Mucosa of descending colon (tissue), 3 donors: ENCODE data around the gene ASTL. TPM values are rescaled to one million over a fixed set of nuclear protein-coding genes. Genes with fewer than 3 reads are reported as not detected.
A peak's percentile ranks its signal among the peaks of the same experiment; 100 is the strongest.

Experiments
- ATAC-seq: fragments of 200-7000 bp; cut with Tn5 transposase; one replicate; pipeline ENCODE4 v1.9.1; 2020; ENCODE audit warnings: mild to moderate bottlenecking, moderate library complexity
- DNase-seq, 3 donors: peaks; one replicate each; pipeline ENCODE4 v3.0.0-alpha.2; 2020
- H3K36me3 ChIP-seq: fragments of 200-600 bp; one replicate; pipeline ENCODE4 v1.8.0; 2021; ENCODE audit warnings: low read depth, mild to moderate bottlenecking
- H3K4me1 ChIP-seq: fragments of 200-600 bp; one replicate; pipeline ENCODE4 v1.8.0; 2021; ENCODE audit warnings: low read depth, mild to moderate bottlenecking
- H3K4me3 ChIP-seq: fragments of 200-600 bp; one replicate; pipeline ENCODE4 v1.8.0; 2021; ENCODE audit warnings: mild to moderate bottlenecking
- H3K9me3 ChIP-seq: fragments of 200-600 bp; one replicate; pipeline ENCODE4 v1.8.0; 2021; ENCODE audit warnings: mild to moderate bottlenecking
- intact Hi-C, 2 donors: fragments of 100-400 bp; cut with DNase I in 1 of 2; cut with micrococcal nuclease in 1 of 2; formaldehyde crosslinking; loops; one replicate each; pipeline versions ENCODE4 v1.11.0 to v1.11.1; 2022; cut with DNase I, micrococcal nuclease
- total RNA-seq, 3 donors: library from RNA; stranded (reverse); fragmentation: NEBNext Ultra II Directional in 2 of 3; extraction: Animal tissue kit (Norgen Biotek cat#: 25700) in 2 of 3; gene quantifications; one replicate each; pipeline versions ENCODE4 v1.2.1 to v1.2.4, GENCODE V29; 2021 to 2023
- TF ChIP-seq, protein P1 (sequence below): fragments of 200-600 bp; IDR thresholded peaks from one replicate; pipeline ENCODE4 v1.8.0; 2022; ENCODE audit warnings: antibody characterized with exemption, mild to moderate bottlenecking
- donor health status: DM: no; HTN: no; CAD: no; lungs with moderate emphysema.
- donor health status: DM: no; HTN: no; CAD: no.
- donor health status: DM: no; HTN: yes; CAD: no.

ASTL gene
- total RNA-seq, 3 donors from 2014 or later: not detected

DNA sequence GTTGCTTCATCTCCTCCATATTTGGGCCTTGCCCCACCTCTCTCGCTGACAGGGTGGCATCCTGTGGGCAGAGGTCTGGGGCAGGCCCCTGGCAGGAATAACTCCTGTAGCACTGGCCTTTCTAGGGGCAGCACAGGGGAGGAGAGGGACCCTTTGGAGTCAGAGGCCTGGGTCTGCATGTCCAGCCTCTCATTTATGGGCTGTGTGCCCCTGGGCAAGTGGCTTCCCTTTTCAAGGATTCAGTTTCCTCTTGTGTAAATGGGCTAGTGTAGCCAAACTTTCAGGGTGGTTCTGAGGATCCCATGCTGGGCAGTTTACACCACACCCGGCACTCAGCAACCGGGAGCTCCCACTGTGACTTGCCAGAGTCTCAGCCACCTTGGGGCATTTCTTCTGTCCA is 45.4 kb downstream of the ASTL start:
- Histone ChIP-seq H3K36me3 (no peaks in the 10 kb centered on the region), H3K4me3 (no peak overlapping the region), H3K4me1 (peaks cover 11% of the 10 kb centered on the region), H3K9me3 (no peaks in the 10 kb centered on the region)
- intact Hi-C loops: no loop called here
- DNase-seq (peak in 1 of 3 donors; percentile 5), ATAC-seq (no peak)
- TF ChIP-seq, protein P1, sequence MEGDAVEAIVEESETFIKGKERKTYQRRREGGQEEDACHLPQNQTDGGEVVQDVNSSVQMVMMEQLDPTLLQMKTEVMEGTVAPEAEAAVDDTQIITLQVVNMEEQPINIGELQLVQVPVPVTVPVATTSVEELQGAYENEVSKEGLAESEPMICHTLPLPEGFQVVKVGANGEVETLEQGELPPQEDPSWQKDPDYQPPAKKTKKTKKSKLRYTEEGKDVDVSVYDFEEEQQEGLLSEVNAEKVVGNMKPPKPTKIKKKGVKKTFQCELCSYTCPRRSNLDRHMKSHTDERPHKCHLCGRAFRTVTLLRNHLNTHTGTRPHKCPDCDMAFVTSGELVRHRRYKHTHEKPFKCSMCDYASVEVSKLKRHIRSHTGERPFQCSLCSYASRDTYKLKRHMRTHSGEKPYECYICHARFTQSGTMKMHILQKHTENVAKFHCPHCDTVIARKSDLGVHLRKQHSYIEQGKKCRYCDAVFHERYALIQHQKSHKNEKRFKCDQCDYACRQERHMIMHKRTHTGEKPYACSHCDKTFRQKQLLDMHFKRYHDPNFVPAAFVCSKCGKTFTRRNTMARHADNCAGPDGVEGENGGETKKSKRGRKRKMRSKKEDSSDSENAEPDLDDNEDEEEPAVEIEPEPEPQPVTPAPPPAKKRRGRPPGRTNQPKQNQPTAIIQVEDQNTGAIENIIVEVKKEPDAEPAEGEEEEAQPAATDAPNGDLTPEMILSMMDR: no peak

DNA sequence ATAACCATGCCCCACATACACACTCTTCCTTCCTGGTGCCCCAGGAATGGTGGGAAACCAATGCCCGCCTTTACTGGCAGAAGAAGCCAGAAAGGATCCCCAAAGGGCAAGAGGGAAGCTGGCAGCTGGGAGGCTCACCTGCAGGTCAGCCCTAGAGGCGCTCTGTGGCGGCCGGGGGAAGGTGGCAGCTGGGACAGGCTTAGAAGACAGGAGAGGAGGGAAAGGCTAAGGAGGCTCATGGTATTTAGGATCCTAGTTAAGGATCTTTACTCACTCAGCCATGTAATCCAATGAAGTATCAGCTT is 45.8 kb downstream of the ASTL start:
- no peaks in the 10 kb centered on the region for H3K9me3 ChIP-seq
- no peaks in the 10 kb centered on the region for H3K36me3 ChIP-seq
- ATAC-seq (no peak), DNase-seq (peak in 1 of 3 donors; percentile 26)
- no peak overlapping the region for H3K4me3 ChIP-seq
- peaks cover 11% of the 10 kb centered on the region for H3K4me1 ChIP-seq
- intact Hi-C loops: no loop called here
- TF ChIP-seq, protein P1: no peak

DNA sequence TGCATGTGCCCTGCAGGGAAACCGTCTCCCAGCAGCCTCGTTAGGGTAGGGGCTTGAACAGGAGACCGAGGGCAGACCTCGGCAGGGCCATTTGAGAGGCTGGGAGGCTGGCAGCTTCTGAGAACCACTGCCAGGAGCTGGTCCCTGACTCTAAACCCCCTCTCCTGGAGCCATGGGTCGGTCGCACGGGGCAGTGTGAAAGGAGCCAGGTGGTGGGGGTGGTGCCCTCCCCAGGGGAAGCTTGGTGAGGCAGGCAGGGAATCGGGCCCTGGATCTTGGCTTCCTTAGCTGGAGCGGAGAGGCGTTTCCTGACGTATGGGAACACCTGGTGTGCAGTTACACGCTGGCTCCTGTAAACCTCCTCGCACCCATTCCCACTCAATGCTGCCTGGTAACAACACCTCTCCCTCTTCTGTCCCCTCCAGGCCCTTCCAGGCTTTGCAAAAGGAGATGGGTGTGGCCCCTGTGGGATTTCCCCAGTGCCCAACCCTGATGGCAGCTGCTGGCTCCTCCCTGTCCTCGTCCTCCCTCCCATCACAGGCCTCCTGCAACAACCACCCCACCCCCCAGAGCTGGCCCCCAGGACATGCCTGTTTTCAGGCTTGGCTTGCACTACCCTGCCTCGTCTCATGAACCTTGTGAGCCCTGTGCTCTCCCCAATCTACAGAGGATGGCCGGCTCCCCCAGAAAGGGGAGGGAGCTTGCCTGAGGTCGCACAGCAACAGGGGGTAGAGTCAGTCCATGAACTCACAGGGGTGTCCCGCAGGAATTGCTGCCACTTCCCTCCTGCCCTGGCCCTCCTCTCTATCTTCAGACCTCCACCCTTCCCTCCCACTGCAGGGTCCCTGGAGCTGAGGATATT is 46.4 kb downstream of the ASTL start:
- intact Hi-C loops: no loop called here
- TF ChIP-seq, protein P1: no peak
- DNase-seq: peak in 2 of 3 donors; percentile 46 to 56

DNA sequence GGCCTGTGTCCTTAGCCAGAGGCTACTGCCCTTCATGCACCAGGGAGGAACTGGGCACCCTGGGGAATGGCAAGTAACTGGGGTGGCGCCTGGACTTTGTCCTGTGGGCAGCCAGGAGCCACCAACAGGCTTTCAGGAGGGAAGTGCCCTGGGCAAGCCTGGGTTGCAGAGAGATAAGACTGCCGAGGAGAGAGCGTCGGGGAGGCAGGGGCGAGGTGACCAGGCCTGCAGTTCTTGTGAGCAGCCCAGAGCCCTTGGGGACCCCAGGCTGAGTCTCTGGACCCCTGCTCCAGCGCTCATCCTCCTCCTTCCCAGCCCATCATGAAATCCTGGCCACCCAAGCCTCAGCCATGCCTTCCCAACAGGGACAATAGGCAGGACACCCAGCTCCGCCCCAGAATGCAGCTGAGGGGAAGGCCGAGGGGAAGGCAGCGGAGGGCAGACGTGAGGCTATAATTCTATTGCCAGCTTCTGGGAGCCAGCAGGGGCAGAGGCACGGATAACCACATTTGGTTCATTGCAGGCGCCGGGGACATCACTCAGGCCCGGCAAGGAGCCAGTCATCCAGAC is 47.1 kb downstream of the ASTL start:
- Histone ChIP-seq H3K36me3 (no peaks in the 10 kb centered on the region), H3K4me1 (peaks cover 11% of the 10 kb centered on the region), H3K9me3 (no peaks in the 10 kb centered on the region), H3K4me3 (no peak overlapping the region)
- intact Hi-C loops: no loop called here
- ATAC-seq (peak; percentile 93), DNase-seq (peak; percentile 77 to 86 (median 80))
- TF ChIP-seq, protein P1: no peak

More for the DNA sequence above, 46.4 kb downstream of the ASTL start:
- H3K9me3 ChIP-seq: no peaks in the 10 kb centered on the region
- H3K36me3 ChIP-seq: no peaks in the 10 kb centered on the region
- peak; percentile 77 for ATAC-seq
- H3K4me1 ChIP-seq: peaks cover 11% of the 10 kb centered on the region
- H3K4me3 ChIP-seq: no peak overlapping the region

DNA sequence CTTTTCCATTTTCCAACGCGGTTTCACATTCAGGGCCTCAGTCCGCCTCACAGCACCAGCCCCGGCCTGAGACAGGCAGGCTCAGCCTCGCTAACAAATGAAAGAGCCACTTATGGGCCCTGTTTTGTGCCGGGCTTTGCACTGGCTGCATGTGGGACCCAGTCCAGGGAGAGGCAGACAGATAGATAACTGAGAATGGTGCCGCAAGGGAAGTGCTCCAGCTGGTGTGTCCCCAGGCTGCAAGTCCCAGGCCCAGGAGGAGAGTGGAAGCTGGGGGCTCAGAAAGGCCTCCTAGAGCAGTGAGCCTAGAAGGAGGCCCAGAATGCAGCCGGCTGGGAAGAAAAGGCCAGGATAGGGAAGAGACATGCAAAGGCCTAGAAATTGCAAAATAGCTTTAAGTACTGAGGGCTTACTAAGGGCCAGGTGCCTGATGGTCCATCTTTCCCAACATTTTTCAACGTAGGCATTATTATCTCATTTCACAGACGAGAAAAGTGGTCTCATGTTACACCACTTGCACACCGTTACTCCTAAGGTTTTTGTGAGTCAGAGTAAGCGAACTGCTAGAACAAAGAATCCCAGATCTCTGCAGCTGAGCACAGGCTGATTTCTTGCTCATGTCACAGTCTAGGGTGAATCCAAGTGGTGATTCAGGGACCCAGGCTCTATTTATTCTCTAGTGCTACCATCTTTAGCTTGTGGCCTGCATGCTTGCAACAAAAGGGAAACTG is 47.9 kb downstream of the ASTL start:
- intact Hi-C loops: no loop called here
- no peak overlapping the region for H3K4me3 ChIP-seq
- H3K36me3 ChIP-seq: no peaks in the 10 kb centered on the region
- no peaks in the 10 kb centered on the region for H3K9me3 ChIP-seq
- TF ChIP-seq, protein P1: no peak
- DNase-seq: peak in 1 of 3 donors; percentile 13
- no peak for ATAC-seq
- H3K4me1 ChIP-seq: peaks cover 11% of the 10 kb centered on the region
